Glutamatergic neuron (in vitro differentiated cells): ENCODE data around the gene S100A11. TPM values are rescaled to one million over a fixed set of nuclear protein-coding genes. Genes with fewer than 3 reads are reported as not detected.
"Not testable (repeated sequence)": the region's sequence is repeated elsewhere in the genome, so short reads cannot be mapped to it uniquely, and the experiment has no call there.

Experiments
- DNase-seq: peaks from one replicate; pipeline ENCODE4 v3.0.0; 2022
- H3K27ac Mint-ChIP-seq: one replicate; pipeline ENCODE4 v1.8.0; 2020; ENCODE audit warnings: mild to moderate bottlenecking, mixed read lengths, inconsistent platforms; ENCODE audit not compliant: unreplicated experiment
- H3K27me3 Mint-ChIP-seq: one replicate; pipeline ENCODE4 v1.8.0; 2020; ENCODE audit warnings: mild to moderate bottlenecking, moderate library complexity, mixed read lengths, inconsistent platforms; ENCODE audit not compliant: unreplicated experiment
- H3K36me3 Mint-ChIP-seq: one replicate; pipeline ENCODE4 v1.8.0; 2020; ENCODE audit warnings: mild to moderate bottlenecking, mixed read lengths, inconsistent platforms; ENCODE audit not compliant: unreplicated experiment
- H3K4me1 Mint-ChIP-seq: one replicate; pipeline ENCODE4 v1.8.0; 2020; ENCODE audit warnings: mild to moderate bottlenecking, low read depth, mixed read lengths, inconsistent platforms; ENCODE audit not compliant: unreplicated experiment
- H3K4me3 Mint-ChIP-seq: one replicate; pipeline ENCODE4 v1.8.0; 2020; ENCODE audit warnings: mild to moderate bottlenecking, mixed read lengths, inconsistent platforms; ENCODE audit not compliant: unreplicated experiment
- H3K9me3 Mint-ChIP-seq: one replicate; pipeline ENCODE4 v1.8.0; 2020; ENCODE audit warnings: mild to moderate bottlenecking, moderate library complexity, mixed read lengths, inconsistent platforms; ENCODE audit not compliant: unreplicated experiment
- long read RNA-seq: library from polyadenylated mRNA; unstranded; transcript quantifications from one replicate; pipeline ENCODE4 v2.0.0, GENCODE V29; 2020; ENCODE audit not compliant: unreplicated experiment
- total RNA-seq: library from RNA; stranded (reverse); fragmentation: NEBNext Ultra II Directional; extraction: Animal tissue kit (Norgen Biotek cat#: 25700); gene quantifications from one replicate; pipeline ENCODE4 v1.2.1, GENCODE V29; 2021; ENCODE audit not compliant: unreplicated experiment
- TF ChIP-seq, protein P1 (sequence below): fragments of 200-600 bp; sonication (generic); IDR thresholded peaks from one replicate; pipeline ENCODE4 v1.5.0; 2021; ENCODE audit not compliant: partially characterized antibody, unreplicated experiment

Gene S100A11
- 45.1 TPM for total RNA-seq
- long read RNA-seq, transcript S100A11-201 (3 exons, 594 nt) = major isoform, 57 of 57 reads
- long read RNA-seq, partial matches to known transcripts = 0 of 57 reads
- long read RNA-seq, other reads (novel, unspliced or antisense) = 0 of 57 reads

DNA sequence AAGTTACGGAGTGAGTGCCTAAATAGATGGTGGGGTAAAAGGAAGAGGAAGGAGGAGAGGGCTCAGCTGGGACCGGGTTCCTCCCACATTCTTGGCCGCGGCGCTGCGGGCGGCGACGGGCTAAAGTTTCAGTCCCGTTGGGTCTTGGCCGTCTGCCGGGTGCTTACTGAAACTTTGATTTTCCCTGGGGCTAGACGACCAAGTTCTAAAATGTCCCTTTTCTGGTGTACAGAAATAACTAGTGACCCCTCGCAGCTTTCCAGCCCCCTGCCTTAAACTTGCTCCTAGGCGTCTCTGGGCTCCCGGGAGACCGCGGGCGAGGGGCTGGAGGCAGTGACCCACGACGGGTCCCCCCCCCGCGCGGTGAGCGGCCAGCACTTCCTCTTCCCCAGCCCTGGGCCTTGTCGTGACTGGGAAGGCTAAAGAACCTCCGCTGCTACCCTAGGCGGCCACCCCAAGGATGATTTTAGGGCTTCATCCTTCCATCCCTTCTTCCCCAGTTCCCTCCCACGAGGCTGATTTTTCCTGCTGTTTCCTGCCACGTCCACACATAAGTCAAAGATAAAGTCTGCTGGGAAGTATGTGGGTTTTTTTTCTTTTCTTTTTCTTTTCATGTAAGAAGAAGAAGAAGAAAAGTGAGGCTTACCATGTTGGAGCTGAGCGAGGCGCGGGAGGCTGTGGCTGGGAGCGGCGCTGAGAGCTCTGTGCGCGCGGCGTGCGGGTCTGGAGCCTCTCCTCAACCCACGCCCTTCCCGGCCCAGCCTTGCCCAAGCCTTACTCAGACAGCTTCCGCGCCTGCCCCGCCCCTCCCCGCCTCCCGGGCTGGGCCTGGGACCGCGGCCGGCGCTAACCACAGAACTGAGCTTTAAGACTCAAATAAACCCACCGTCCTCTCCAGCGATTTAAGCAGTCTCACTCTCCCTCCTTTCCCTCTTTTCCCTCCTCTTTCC, at the start of gene S100A11:
Gene S100A11, minus strand, starts transcription at position 738 of the 950 bp plus-strand sequence. Its CDS starts 89 bp downstream, at position 649.
- H3K4me1 Mint-ChIP-seq = peaks cover 12% of the 10 kb centered on the region
- H3K27me3 Mint-ChIP-seq = no peaks in the 10 kb centered on the region
- DNase-seq = peak; percentile 84
- H3K4me3 Mint-ChIP-seq = peak within 1 kb of the TSS; percentile 93
- no peaks in the 10 kb centered on the region for H3K36me3 Mint-ChIP-seq
- peak within 1 kb of the TSS; percentile 86 for H3K27ac Mint-ChIP-seq
- TF ChIP-seq, protein P1, sequence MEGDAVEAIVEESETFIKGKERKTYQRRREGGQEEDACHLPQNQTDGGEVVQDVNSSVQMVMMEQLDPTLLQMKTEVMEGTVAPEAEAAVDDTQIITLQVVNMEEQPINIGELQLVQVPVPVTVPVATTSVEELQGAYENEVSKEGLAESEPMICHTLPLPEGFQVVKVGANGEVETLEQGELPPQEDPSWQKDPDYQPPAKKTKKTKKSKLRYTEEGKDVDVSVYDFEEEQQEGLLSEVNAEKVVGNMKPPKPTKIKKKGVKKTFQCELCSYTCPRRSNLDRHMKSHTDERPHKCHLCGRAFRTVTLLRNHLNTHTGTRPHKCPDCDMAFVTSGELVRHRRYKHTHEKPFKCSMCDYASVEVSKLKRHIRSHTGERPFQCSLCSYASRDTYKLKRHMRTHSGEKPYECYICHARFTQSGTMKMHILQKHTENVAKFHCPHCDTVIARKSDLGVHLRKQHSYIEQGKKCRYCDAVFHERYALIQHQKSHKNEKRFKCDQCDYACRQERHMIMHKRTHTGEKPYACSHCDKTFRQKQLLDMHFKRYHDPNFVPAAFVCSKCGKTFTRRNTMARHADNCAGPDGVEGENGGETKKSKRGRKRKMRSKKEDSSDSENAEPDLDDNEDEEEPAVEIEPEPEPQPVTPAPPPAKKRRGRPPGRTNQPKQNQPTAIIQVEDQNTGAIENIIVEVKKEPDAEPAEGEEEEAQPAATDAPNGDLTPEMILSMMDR = no peak
- no peaks in the 10 kb centered on the region for H3K9me3 Mint-ChIP-seq

DNA sequence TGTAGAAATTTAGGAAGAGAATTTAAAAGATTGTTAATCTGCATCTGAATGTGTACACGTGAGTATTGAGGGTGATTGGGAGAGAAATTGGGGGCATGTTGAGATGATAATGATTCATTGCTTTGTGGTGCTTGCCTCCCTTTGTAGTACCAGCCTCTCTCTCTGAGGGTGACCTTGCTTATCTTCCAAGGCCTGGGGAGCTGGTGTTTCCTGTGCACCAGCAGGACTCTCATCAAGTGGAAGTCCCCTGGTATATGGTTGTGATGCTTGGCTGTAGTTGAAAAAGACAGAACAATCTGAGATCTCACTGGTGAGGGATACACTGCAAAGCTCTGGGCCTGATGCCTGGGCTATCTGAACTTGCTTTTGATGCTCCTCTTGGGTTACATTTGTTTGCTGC, 48.0 kb upstream of the S100A11 start:
- Mint-ChIP-seq H3K27me3 (no peaks in the 10 kb centered on the region), H3K36me3 (no peaks in the 10 kb centered on the region), H3K4me1 (no peaks in the 10 kb centered on the region), H3K9me3 (no peaks in the 10 kb centered on the region), H3K4me3 (no peak overlapping the region), H3K27ac (no peak overlapping the region)
- DNase-seq = no peak
- TF ChIP-seq, protein P1 = no peak

DNA sequence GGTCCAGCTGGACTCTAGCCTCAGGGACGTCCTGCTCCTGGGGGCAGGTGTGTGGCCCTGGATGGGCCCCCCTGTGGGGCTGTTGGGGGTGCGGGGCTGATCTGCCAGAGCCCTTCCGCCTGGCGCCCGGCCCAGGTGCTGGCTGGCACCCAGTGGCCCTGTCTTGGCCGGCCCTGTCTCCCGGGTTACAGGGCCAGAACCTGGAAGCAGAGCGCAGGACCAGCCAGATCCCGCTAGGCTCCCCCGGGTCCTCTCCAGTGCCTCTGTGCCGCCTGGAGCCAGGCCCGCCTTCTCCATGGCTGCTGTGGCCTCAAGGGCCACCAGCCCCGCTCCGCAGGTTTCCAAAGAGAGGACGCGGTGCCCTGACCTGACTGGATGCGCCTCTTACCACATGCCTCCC, 44.2 kb upstream of the S100A11 start:
- not testable (repeated sequence) for H3K4me1 Mint-ChIP-seq, DNase-seq, H3K4me3 Mint-ChIP-seq, H3K9me3 Mint-ChIP-seq, H3K36me3 Mint-ChIP-seq, H3K27ac Mint-ChIP-seq, H3K27me3 Mint-ChIP-seq

DNA sequence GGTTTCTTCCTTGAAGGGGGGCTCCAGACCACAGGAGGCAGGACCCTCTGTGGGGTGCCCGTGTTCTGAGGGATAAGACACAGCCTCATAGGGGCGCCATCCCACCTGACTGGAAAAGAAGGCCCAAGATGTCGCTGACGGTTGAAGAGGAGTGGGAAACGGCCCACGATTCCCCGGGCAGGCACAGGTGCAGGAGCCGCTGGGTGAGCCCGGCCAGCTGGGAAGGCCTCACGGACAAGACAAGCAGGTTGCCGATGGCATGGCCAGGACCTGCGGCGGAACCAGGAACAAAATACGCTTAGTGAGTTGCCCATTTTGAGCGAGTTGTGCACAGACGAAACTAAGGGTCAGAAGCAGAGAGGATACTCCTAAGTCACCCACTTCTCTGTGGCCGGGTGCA, 43.7 kb upstream of the S100A11 start:
- H3K27ac Mint-ChIP-seq, H3K9me3 Mint-ChIP-seq, H3K4me3 Mint-ChIP-seq, H3K4me1 Mint-ChIP-seq, DNase-seq, H3K27me3 Mint-ChIP-seq, H3K36me3 Mint-ChIP-seq: not testable (repeated sequence)

DNA sequence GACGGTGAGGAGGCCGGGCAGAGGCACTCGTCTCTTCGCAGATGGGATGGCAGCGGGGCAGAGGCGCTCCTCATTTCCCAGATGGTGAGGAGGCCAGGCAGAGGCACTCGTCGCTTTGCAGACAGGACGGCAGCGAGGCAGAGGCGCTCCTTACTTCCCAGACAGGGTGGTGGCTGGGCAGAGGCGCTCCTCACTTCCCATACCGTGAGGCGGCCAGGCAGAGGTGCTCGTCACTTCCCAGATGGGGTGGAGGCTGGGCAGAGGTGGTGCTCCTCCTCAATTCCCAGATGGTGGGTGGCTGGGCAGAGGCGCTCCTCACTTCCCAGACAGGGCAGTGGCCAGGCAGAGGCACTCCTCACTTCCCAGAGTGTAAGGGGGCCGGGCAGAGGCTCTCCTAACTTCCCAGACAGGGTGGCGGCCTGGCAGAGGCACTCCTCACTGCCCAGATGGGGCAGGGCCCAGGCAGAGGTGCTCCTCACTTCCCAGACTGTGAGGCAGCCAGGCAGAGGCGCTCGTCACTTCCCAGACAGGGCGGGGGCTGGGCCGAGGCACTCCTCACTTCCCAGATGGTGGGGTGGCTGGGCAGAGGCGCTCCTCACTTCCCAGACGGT, 42.1 kb upstream of the S100A11 start:
- Mint-ChIP-seq H3K9me3 (peaks cover 4% of the 10 kb centered on the region), H3K27me3 (no peaks in the 10 kb centered on the region), H3K36me3 (peaks cover 4% of the 10 kb centered on the region), H3K4me1 (no peaks in the 10 kb centered on the region), H3K27ac (no peak overlapping the region), H3K4me3 (no peak overlapping the region)
- no peak for DNase-seq
- TF ChIP-seq, protein P1 = no peak
